Ishikawa (cell line): Measurements from ENCODE around the gene HECTD3.

Experiments used
- CEBPB ChIP-seq: IDR thresholded peaks from 2 replicates; pipeline ENCODE4 v1.6.1; 2012
- EGR1 ChIP-seq: IDR thresholded peaks from 2 replicates; pipeline ENCODE4 v1.6.1; 2012
- EP300 ChIP-seq: IDR thresholded peaks from 2 replicates; pipeline ENCODE4 v1.6.1; 2012; ENCODE audit warnings: borderline replicate concordance
- FOXM1 ChIP-seq: IDR thresholded peaks from 2 replicates; pipeline ENCODE4 v1.6.1; 2012; ENCODE audit warnings: low read depth, borderline replicate concordance
- TAF1 ChIP-seq: IDR thresholded peaks from 2 replicates; pipeline ENCODE4 v1.6.1; 2012; ENCODE audit warnings: low read depth, mild to moderate bottlenecking
- TCF12 ChIP-seq: IDR thresholded peaks from 2 replicates; pipeline ENCODE4 v1.6.1; 2012; ENCODE audit warnings: low read depth
- TF ChIP-seq, protein P1 (sequence below): IDR thresholded peaks from 2 replicates; pipeline ENCODE4 v1.6.1; 2012; ENCODE audit warnings: low read depth, mild to moderate bottlenecking
- TF ChIP-seq, protein P2 (sequence below): IDR thresholded peaks from 2 replicates; pipeline ENCODE4 v1.6.1; 2012

DNA sequence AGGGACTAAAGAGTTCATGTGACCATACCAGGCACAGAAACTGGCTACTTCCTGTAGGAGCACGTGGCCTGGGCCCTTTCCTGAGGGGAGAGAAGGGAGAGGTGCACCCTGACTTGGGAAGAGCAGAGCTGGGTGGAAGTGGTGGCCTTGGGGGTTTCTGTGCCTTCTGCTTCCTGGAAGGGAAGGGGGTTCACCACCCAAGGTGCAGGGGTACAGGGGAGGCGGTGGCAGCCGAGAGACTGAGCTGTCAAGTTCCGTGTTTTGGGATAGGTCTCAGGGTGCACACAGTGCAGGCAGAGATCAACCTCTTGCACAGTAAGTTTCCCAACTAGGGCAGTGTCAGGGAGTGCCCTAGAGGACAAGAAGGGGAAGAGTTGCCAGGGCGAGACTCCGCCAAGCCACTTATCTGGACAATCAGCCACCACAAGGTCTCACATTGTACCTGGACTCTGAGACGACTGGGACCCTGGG lies 10.1 kb downstream of the HECTD3 start:
- TF ChIP-seq, protein P1, sequence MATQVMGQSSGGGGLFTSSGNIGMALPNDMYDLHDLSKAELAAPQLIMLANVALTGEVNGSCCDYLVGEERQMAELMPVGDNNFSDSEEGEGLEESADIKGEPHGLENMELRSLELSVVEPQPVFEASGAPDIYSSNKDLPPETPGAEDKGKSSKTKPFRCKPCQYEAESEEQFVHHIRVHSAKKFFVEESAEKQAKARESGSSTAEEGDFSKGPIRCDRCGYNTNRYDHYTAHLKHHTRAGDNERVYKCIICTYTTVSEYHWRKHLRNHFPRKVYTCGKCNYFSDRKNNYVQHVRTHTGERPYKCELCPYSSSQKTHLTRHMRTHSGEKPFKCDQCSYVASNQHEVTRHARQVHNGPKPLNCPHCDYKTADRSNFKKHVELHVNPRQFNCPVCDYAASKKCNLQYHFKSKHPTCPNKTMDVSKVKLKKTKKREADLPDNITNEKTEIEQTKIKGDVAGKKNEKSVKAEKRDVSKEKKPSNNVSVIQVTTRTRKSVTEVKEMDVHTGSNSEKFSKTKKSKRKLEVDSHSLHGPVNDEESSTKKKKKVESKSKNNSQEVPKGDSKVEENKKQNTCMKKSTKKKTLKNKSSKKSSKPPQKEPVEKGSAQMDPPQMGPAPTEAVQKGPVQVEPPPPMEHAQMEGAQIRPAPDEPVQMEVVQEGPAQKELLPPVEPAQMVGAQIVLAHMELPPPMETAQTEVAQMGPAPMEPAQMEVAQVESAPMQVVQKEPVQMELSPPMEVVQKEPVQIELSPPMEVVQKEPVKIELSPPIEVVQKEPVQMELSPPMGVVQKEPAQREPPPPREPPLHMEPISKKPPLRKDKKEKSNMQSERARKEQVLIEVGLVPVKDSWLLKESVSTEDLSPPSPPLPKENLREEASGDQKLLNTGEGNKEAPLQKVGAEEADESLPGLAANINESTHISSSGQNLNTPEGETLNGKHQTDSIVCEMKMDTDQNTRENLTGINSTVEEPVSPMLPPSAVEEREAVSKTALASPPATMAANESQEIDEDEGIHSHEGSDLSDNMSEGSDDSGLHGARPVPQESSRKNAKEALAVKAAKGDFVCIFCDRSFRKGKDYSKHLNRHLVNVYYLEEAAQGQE: no peak
- TF ChIP-seq EP300 (no peak), FOXM1 (no peak), TAF1 (no peak), CEBPB (no peak), EGR1 (no peak), TCF12 (no peak)
- TF ChIP-seq, protein P2, sequence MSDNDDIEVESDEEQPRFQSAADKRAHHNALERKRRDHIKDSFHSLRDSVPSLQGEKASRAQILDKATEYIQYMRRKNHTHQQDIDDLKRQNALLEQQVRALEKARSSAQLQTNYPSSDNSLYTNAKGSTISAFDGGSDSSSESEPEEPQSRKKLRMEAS: no peak
